HCT116 (cell line): ENCODE results near the gene HMCN1.

ENCODE experiments used
- CEBPB ChIP-seq: IDR thresholded peaks from 2 replicates; pipeline ENCODE4 v1.6.1; 2012; ENCODE audit warnings: low read depth
- EGR1 ChIP-seq: IDR thresholded peaks from 2 replicates; pipeline ENCODE4 v1.6.1; 2012; ENCODE audit warnings: low read depth
- EZH2 ChIP-seq: fragments of 200-600 bp; sonication (generic); IDR thresholded peaks from 2 replicates; pipeline ENCODE4 v1.6.1; 2017; ENCODE audit warnings: antibody characterized with exemption, mixed run types
- EZH2phosphoT487 ChIP-seq: fragments of 200-600 bp; IDR thresholded peaks from 2 replicates; pipeline ENCODE4 v1.6.1; 2018; ENCODE audit warnings: antibody characterized with exemption, borderline replicate concordance
- FOSL1 ChIP-seq: IDR thresholded peaks from 2 replicates; pipeline ENCODE4 v1.6.1; 2012; ENCODE audit warnings: low read depth
- POLR2A ChIP-seq: IDR thresholded peaks from 2 replicates; pipeline ENCODE4 v1.7.0; 2011; ENCODE audit warnings: borderline replicate concordance; ENCODE audit not compliant: insufficient read depth, insufficient read length; ENCODE audit errors: extremely low read depth
- POLR2AphosphoS5 ChIP-seq: IDR thresholded peaks from 2 replicates; pipeline ENCODE4 v1.6.1; 2011; ENCODE audit warnings: mild to moderate bottlenecking, low read depth, low read length, moderate library complexity
- RAD21 ChIP-seq: IDR thresholded peaks from 2 replicates; pipeline ENCODE4 v1.6.1; 2012; ENCODE audit warnings: low read depth, mild to moderate bottlenecking
- TCF7L2 ChIP-seq: IDR thresholded peaks from 2 replicates; pipeline ENCODE4 v1.7.0; 2011; ENCODE audit warnings: borderline replicate concordance, inconsistent platforms; ENCODE audit not compliant: insufficient read depth, insufficient read length; ENCODE audit errors: extremely low read depth
- YY1 ChIP-seq: IDR thresholded peaks from 2 replicates; pipeline ENCODE4 v1.6.1; 2011; ENCODE audit warnings: low read length, low read depth, moderate library complexity, mild to moderate bottlenecking; ENCODE audit not compliant: insufficient replicate concordance; ENCODE audit errors: extremely low read depth
- TF ChIP-seq, protein P1 (sequence below), 3 experiments: fragments of 200-600 bp in 1 of 3; sonication (generic) in 1 of 3; IDR thresholded peaks in 2 of 3; conservative IDR thresholded peaks in 1 of 3; 2 replicates each; pipeline ENCODE4 v1.5.1; 2012 to 2017; ENCODE audit warnings: low read depth in 2 of 3, low read length in 2 of 3, antibody characterized with exemption in 1 of 3, borderline replicate concordance in 1 of 3, control low read depth in 1 of 3, mild to moderate bottlenecking in 1 of 3, mixed read lengths in 1 of 3, mixed run types in 1 of 3, moderate library complexity in 1 of 3; ENCODE audit not compliant: insufficient read depth in 1 of 3
- TF ChIP-seq, protein P2 (sequence below): IDR thresholded peaks from 2 replicates; pipeline ENCODE4 v1.6.1; 2012
- TF ChIP-seq, protein P3 (sequence below): IDR thresholded peaks from 2 replicates; pipeline ENCODE4 v1.6.1; 2012; ENCODE audit warnings: low read depth

- TF ChIP-seq POLR2A = no peak
- TF ChIP-seq, protein P1, sequence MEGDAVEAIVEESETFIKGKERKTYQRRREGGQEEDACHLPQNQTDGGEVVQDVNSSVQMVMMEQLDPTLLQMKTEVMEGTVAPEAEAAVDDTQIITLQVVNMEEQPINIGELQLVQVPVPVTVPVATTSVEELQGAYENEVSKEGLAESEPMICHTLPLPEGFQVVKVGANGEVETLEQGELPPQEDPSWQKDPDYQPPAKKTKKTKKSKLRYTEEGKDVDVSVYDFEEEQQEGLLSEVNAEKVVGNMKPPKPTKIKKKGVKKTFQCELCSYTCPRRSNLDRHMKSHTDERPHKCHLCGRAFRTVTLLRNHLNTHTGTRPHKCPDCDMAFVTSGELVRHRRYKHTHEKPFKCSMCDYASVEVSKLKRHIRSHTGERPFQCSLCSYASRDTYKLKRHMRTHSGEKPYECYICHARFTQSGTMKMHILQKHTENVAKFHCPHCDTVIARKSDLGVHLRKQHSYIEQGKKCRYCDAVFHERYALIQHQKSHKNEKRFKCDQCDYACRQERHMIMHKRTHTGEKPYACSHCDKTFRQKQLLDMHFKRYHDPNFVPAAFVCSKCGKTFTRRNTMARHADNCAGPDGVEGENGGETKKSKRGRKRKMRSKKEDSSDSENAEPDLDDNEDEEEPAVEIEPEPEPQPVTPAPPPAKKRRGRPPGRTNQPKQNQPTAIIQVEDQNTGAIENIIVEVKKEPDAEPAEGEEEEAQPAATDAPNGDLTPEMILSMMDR (IDR thresholded peaks at IDR 0.05 in 2 of 3, conservative IDR thresholded peaks at IDR 0.05 in 1 of 3; ENCODE audit: borderline replicate concordance in 1 of 3, insufficient read depth in 1 of 3, low read depth in 2 of 3, low read length in 2 of 3) = no peak
- TF ChIP-seq CEBPB = no peak
- TF ChIP-seq YY1 = no peak
- no peak for TF ChIP-seq POLR2AphosphoS5
- TF ChIP-seq, protein P2, sequence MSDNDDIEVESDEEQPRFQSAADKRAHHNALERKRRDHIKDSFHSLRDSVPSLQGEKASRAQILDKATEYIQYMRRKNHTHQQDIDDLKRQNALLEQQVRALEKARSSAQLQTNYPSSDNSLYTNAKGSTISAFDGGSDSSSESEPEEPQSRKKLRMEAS = no peak
- TF ChIP-seq, protein P3, sequence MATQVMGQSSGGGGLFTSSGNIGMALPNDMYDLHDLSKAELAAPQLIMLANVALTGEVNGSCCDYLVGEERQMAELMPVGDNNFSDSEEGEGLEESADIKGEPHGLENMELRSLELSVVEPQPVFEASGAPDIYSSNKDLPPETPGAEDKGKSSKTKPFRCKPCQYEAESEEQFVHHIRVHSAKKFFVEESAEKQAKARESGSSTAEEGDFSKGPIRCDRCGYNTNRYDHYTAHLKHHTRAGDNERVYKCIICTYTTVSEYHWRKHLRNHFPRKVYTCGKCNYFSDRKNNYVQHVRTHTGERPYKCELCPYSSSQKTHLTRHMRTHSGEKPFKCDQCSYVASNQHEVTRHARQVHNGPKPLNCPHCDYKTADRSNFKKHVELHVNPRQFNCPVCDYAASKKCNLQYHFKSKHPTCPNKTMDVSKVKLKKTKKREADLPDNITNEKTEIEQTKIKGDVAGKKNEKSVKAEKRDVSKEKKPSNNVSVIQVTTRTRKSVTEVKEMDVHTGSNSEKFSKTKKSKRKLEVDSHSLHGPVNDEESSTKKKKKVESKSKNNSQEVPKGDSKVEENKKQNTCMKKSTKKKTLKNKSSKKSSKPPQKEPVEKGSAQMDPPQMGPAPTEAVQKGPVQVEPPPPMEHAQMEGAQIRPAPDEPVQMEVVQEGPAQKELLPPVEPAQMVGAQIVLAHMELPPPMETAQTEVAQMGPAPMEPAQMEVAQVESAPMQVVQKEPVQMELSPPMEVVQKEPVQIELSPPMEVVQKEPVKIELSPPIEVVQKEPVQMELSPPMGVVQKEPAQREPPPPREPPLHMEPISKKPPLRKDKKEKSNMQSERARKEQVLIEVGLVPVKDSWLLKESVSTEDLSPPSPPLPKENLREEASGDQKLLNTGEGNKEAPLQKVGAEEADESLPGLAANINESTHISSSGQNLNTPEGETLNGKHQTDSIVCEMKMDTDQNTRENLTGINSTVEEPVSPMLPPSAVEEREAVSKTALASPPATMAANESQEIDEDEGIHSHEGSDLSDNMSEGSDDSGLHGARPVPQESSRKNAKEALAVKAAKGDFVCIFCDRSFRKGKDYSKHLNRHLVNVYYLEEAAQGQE = no peak
- TF ChIP-seq TCF7L2 = no peak
- no peak for TF ChIP-seq EZH2
- no peak for TF ChIP-seq EZH2phosphoT487
- TF ChIP-seq FOSL1 = no peak
- TF ChIP-seq RAD21 = no peak
- no peak for TF ChIP-seq EGR1
Observed at GRCh38 chr1:186195377-186195931, 461.3 kb downstream of the HMCN1 start.
